GM18868 (cell line): ENCODE data around the gene FANCE.

ENCODE experiments used
- ATAC-seq: cut with Tn5 transposase; IDR thresholded peaks from one replicate; pipeline ENCODE4 v1.9.1; 2021; ENCODE audit warnings: mild to moderate bottlenecking, moderate library complexity; ENCODE audit not compliant: unreplicated experiment

Gene FANCE

DNA sequence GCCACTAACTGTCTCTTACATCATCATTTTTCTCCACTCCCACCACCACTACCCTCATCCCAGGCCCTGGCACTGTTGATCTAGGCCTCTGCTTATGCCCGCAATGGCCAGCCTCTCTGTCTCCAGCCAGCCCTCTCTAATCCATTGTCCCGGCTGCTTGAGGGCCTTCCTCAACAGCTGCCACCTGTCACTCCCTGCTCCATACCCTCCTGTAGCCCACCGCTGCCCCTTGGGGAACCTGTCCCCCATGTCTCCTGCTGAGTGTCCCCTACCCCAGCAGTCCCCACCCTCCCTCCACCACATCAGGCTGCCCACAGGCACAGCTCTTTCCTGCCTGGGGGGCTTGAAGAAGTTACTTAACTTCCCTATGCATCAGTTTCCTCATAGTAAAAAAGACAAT is 31.4 kb downstream of the FANCE start:
- ATAC-seq: no peak

DNA sequence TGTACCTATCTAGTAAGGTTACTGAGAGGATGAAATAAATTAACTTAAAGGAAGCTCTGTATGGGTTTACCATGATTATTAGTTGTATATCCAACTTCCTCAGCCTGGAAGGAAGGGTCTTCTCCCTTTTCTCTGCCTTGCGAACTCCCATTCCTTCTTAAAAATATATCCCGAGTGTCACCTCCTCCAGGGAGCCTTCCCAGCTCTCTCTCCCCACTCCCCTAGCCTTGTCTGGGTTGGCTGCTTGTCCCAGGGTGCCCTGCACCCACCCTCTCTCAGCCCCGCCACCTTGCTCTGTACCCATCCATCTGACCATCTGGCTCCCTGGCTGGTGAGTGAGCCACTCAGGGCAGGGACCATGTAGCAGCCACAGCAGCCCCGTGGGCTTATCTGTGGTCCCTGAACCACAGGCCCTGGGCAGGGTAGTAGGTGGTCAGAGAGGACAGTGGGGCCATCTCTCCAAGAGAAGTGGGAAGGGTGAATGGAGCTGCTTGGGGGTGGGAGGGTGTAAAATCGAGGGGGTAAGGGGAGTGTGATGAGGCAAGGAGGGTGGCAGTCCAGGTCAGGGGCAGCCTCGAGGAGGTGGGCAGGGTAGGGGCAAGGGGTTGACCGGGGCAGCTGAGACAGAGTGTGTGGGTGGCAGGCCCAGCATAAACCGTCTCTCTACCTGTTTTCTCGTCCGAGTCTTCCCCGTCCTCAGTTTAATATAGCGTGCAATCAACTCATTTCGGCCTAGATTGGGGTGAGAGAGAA is 31.9 kb downstream of the FANCE start:
- no peak for ATAC-seq

DNA sequence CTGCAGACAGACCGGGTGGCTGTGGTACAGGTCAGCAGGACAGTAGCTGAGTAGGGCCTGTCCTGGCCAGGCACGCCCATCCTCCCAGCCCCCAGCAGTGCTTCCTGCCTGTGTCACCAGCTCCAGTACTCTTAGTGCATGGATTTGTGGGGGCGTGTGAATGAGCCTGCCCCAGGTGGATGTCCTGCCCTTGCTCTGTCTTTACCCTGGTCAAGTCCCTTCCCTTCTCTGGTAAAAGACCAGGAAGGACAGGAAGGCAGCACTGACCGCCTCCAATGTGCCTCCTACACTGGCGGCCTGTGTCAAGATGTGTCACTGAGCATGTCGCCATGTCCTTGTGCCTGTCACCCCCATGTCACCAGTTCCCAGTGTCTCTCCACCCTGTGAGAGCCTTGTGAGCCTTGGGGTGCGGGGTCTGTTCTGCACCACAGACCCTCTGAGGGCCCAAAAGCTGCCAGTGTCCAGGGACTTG is 32.8 kb downstream of the FANCE start:
- ATAC-seq: no peak

DNA sequence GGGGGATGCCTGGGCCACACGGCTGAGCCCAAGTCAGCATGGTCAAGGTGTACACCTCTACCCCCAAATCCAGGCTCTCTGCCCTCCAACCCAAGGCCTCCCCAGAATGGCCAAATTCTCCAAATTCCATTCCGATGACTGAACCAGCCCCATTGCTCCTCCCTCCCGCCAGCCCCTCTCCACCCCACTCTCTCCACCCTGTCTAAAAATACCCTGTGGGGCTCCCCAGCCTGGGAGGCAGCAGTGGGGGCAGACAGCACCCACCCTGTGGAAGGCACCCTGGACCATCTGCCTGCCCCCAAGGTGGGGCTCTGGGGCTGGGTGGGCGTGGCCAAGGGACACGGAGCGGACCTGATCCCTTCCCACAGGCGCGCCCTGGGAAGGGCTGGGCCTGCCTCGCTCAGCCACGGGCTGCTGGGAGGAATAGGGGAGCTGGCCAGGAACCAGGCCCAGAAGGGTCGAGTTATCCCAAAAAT is 33.3 kb downstream of the FANCE start:
- no peak for ATAC-seq

DNA sequence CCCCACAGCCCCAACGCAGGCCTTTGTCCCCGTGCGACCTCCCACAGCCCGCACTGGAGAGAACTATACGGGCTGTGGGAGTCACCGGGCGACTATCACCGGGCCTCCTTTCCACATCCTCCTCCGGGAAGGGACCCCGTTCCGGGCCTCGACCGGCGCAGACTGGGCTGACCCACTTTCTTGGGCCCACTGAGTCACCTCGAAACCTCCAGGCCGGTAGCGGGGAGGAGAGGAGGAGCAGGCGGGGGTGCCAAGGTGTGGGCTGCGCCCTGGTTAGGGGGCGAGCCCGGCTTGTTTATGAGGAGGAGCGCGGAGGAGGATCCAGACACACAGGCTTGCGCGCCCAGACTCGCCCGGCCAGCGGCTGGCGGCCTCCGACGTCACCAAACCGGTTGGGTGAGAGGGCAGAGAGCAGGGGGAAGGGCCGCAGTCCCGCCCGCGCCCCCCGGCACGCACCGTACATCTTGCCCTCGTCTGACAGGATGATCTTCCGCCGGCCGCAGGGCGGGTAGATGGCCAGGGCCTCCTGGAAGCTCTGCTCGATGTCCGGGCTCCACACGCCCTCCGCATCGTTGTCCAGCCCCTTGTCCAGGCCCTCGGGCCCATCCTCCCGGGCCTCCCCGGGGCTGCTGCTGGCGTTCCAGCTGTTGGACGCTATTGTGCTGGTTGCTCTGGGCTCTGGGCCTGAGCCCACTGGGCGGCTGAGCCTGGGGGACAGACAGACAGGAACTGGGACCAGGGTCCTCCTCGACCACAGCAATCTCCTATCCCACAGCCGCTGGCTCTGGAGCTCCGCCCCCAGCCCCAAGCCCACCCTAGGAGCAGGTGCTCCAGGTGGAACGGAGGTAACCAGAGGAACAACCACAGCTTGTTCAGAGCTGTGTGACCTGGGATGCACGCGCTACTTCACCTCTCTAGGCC is 34.1 kb downstream of the FANCE start:
- no peak for ATAC-seq

DNA sequence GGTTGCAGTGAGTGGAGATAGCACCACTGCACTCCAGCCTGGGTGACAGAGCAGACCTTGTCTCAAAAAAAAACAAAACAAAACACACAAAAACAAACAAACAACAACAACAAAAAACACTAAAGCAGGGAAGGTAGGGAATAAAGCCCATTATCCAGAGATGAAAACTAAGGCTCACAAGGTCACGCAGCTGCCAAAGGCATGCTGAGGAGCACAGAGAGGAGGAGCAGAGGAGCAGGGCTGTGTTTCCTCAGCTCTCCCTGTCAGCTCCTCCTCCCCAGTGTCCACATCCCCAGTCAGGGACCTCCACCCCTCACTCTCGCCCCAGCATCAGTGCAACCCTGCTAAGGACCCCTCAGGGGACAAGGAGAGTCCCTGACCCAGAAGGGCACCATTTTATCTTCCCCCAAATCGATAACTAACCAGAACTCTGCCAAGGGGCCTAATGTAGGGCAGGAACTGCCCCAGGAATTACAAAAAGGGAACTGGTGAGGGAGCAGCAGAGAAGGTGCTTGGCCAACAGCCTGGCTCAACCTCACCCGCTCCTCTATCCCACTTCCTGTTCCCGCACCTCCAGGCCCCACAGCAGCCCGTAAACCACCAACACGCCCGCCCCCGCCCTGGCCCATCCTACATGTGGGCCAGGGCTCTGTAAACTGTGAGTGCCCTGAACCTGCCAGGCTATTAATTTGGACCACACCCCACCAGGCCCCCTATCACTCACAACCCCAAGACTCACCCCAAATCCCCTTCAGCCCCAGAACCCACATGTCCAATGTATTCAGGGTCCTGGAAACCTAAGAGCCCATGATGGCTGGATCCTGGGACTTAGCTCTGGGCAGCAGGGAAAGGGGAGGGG is 35.7 kb downstream of the FANCE start:
- no peak for ATAC-seq

DNA sequence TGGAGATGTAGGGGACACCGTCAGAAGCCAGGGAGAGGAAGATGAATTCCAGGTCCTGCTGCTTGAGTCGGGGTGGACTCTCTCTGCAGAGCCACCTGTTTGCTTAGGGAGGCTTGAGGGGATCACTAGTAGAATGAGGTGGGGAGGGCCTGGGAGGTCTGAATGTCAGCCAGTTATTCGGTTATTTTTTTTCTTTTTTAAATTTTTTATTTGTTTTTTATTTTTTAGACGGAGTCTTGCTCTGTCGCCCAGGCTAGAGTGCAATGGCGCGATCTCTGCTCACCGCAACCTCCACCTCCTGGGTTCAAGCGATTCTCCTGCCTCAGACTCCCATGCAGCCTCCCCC is 36.4 kb downstream of the FANCE start:
- no peak for ATAC-seq

DNA sequence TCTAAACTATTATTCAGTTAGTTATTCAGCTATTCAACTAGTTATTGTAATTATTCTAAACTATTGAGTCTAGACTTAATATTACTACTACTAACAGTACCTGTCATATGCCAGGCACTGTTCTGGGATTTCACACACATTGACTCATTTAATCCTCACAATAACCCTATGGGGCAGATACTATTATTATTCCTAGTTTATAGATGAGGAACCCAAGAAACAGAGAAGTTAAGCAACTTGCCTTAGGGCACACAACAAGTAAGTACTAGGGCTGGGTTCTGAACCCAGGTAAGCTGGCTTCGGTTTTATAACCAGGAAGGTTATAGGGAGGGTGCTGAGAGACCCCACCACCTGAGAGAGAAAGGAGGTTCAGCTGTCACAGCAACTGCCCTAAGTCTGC is 36.9 kb downstream of the FANCE start:
- no peak for ATAC-seq

DNA sequence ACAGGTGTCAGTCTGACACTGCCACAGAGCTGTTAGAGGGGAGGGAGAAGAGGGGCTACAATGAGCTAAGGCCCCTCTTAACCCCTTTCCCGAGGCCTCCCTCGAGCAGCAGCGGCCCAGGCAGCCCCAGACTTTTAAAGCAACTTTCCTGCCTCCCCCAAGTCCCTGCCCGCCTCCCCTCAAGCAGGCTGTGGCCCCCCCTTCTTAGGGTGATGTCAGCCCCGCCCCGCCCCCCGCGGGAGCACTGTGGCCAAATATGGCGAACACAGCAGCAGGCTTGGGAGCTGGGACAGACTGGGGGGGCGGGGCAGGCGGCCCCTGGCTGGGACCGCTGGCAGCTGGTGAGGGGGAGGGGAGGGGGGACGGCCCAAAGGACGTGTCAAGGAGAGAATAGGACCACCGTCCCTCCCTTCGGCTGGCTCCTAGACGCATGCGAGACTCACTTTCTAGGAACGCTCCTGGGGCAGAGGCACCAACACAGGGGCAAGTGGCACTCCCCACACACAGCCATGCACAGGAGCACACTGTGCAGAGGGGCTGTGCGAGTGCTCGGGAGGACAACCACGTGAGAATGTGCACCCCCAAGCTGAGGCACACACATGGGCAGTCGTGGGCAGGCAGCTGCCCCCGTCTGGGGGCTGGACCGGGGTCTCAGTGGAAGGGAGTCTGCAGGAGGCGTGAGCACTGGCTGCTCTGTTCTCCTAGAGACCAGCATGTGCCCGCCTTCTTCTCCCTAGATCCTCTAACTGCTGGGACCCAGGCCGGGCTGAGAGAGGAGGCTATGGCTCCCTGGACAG is 38.1 kb downstream of the FANCE start:
- ATAC-seq: no peak

DNA sequence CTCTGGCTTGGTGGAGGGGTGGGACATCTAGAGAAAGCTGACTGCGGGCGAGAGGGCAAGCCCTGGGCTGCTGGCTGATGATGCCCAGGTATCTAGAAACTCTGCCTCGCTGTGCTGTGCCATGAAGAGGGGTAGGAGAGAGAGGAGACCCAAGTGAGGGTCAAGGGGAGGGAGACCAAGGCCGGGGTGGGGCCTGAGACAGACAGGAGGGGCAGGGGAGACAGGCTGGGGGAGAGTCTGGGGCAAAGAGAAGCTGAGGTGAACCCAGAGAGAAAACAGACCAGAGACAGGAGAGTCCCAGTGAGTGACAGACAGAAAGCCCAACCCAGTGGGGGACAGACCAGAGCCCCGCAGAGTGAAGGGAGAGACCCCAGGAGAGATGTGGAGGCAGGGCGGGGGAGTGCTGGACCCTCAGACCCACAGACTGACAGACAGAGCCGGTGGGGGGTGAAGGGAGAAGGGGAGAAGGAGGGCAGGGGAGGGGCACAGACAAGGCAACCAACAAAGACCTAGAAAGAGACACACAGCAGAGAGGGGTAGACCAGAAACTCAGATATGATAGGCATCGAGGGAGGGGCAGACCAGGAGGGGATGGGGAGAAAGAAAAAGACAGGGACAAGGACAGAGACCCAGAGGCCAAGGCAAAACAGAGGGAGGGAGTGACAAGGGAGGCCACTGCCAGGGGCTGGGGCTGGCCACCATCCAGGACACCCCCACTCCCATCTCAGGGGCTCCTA is 38.9 kb downstream of the FANCE start:
- ATAC-seq: no peak

DNA sequence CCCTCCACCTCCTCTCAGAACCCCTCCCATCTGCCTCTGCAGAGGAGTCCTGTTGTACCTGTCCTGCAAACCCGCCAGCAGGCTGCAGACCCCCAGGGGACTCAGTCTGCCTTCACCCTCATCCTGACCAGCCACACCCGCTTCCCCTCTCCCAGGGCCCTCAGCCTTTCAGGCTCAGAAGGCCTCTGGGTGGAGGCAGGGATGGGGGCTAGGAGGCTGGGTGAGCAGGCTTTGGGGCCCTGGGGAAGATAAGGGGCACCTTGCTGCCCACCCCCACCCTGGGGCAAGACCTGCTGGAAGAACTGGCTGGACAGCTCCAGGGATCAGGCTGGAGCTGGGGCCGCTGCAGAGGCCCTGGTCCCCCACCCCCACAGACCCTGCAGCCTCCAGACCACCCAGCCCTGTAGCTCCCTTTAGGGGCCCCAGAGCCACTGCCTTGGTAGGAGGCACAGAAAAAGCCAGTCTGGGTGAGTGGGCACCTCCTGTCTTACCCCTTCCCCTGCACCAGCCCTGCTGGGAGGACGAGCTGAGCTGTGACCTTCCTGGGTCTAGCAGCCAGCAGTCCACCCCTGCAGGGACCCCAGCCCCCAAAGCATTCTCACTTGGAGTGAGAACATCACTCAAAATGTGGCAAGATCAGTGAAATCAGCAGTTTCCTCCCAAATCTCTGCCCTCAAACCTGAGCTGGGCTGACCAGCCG is 39.6 kb downstream of the FANCE start:
- ATAC-seq: no peak

DNA sequence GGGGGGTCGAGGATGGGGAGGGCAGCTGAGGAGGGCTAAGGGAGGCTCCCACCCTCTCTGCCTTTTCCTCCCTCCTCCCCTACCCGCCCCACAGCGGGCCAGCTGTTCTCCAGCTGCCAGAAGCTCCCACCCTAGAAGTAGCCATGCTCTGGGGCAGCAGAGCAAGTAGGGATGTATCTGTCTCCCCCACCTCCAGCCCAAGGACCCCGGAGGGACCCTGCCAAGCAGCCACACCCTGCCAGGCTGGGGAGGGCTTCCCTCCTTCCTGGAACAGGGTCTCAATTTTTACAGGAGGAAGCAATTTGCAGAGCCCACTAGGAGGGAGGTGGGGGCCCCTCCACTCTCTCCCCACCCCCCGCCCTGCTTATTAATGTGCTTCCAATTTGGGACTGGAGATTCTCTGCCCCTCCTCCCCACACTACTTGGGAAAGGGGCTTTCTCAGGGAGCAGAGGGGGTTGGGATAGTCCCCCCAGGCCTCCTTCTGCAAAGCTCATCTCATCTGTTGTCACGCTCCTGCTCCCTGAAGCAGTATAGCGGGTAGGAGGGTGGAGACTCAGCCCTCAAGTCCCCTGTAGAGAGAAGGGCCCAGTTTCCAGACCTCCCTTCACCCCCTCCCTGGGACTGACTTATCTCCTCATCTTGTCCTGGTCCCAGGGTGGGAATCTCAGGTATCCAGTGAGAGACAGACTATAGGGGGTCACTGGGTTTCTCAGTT is 40.3 kb downstream of the FANCE start:
- ATAC-seq: no peak

DNA sequence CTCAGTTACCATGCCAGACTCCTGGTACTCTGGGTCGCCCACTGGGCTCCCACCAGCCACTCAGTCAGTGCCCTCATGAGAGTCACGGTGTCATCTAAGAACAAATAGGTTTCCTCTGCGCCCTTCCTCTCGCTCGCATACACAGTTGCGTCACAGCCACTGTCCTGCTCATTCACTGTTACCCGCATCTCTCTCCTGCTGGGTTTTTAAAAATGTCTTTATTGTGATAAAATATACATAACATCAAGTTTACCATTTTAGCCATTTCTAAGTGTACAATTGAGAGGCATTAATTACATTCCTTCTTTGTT is 40.8 kb downstream of the FANCE start:
- ATAC-seq: no peak

DNA sequence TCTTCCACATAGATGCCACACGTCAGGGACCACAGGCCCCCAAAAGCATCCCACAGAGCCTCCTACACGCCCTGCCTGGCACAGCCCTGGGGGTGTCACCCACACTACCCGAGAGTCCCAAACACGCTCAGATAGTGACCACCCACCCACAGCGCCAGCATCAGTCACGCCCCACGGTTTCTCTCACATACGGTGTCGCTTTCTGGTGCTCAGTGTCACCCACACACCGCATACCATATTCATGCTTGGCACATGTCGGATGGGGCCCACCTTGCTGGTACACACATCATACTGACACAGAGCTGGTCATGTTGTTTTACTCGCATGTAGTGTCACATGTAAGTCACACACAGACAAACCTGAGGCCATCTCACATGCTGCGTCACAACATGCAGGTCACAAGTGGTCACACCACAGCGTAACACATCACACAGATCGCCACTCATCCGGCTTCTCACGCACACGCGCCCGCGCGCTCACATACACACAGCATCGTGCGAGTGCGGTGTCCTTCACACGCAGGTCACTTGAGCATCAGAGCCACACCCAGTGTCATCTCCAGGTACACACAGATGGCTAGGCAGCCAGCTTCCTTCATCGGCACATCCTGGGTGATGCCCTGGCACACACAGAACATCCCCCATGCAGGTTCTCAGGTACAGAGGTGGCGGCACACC is 41.3 kb downstream of the FANCE start:
- no peak for ATAC-seq

DNA sequence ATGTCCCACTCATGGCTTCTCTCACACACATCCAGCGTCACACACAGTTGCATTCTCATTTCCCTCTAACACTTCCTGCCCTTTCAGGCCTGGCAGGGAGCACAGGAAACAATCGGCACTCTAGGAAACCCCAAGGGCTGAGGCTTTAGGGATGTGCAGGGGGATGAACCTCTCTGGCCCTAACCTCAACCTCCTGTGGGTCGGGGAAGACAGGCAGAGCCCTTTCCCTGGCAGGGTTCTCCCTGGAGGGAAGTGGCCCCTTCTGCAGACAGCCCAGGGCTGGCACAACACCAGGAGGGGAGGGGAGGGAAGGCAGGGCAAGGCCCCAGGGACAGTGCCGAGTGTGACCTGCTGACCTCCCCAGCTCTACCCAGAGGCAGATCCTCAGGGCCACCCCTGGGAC is 42.0 kb downstream of the FANCE start:
- ATAC-seq: no peak

DNA sequence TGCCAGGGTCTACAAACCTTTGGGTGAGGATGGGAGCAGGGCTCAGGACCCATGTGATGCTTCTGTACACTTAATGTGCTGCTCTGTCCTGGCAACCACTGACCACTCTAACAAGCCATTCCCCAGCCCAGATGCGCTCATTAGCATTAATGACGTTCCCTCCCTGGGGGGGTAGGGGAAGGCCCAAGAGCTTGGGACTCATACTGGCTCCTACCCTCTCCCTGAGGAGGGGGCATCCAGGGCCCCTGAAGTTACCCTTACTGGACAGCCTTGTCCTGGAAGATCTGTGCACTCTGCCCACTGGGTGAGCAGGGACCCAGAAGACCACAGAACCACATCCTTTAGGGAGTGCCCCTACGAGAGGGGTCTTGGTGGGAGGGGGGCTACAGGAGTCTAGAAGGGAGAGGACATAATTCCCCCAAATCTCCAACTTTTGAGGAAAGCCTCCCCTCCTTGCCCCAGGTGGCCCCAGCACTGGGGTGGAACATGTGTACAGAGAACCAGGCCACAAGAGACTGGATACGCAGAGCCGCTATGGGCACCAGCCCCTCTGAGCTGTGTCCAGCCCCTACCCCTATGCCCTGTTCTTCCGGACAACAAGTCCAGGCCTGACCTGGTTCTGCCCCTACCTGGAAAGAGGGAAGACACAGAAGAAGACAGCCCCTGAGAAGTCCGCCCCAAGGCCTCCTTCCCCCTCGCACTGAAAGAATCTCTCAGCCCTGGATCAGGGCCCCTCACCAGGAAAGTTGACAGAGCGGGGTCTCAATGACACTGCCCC is 43.3 kb downstream of the FANCE start:
- no peak for ATAC-seq
